ENCODE results near the gene PPP1R3E. TPM values are rescaled to one million over a fixed set of nuclear protein-coding genes. Genes with fewer than 3 reads are reported as not detected.

PPP1R3E gene
- total and polyA plus RNA-seq, 2 of the 13 experiments (the other 11 are each of a cell fraction or from before 2014, with no cell fraction given) = 16.5 to 26.5 TPM

- TF ChIP-seq ZNF704 (CRISPR knock-in tag; IDR thresholded peaks at IDR 0.05; ENCODE audit: borderline replicate concordance) (peak; percentile 53; the same call in 1 of the 2 replicates), HNRNPLL (IDR thresholded peaks at IDR 0.05; ENCODE audit: low read depth, low read length, poor library complexity, severe bottlenecking) (no peak), FUBP1 (CRISPR knock-in tag; IDR thresholded peaks at IDR 0.05; ENCODE audit: borderline replicate concordance) (peak; percentile 96; the same call in 1 of the 2 replicates), DZIP1 (CRISPR knock-in tag; IDR thresholded peaks at IDR 0.05) (peak; percentile 56; the same call in 1 of the 2 replicates), RERE (CRISPR knock-in tag; IDR thresholded peaks at IDR 0.05; ENCODE audit: low read depth) (no peak), BATF2 (CRISPR knock-in tag; IDR thresholded peaks at IDR 0.05) (peak; percentile 25; the same call in 1 of the 2 replicates), NAIF1 (CRISPR knock-in tag; IDR thresholded peaks at IDR 0.05; ENCODE audit: borderline replicate concordance) (peak; percentile 72; the same call in 1 of the 2 replicates), TRIM24 (CRISPR knock-in tag; IDR thresholded peaks at IDR 0.05) (no peak), CBFB (CRISPR knock-in tag; IDR thresholded peaks at IDR 0.05) (0 out of 2 replicates have a peak, but pooled peaks have one; percentile 9), XBP1 (CRISPR knock-in tag; IDR thresholded peaks at IDR 0.05) (peak; percentile 28; the same call in 1 of the 2 replicates), TEAD3 (CRISPR knock-in tag; optimal IDR thresholded peaks at IDR 0.05; ENCODE audit: borderline replicate concordance) (peak; percentile 9), FOXM1 (CRISPR knock-in tag; IDR thresholded peaks at IDR 0.05) (no peak), ZNF768 (CRISPR knock-in tag; IDR thresholded peaks at IDR 0.05) (peak; percentile 83)
Measured at GRCh38 chr14:23321572-23322547, 19.2 kb upstream of the PPP1R3E start (continued).
